Panc1 (cell line): ENCODE measurements around the gene HTR1D.

Experiments
- CTCF ChIP-seq: fragments of 450-650 bp; IDR thresholded peaks from 2 replicates; pipeline ENCODE4 v1.5.1; 2017; ENCODE audit warnings: mild to moderate bottlenecking
- POLR2AphosphoS5 ChIP-seq: IDR thresholded peaks from 2 replicates; pipeline ENCODE4 v1.6.1; 2012; ENCODE audit warnings: mild to moderate bottlenecking, low read depth, low read length, moderate library complexity
- REST ChIP-seq, 2 experiments: IDR thresholded peaks; 2 replicates each; pipeline ENCODE4 v1.6.1; 2011 to 2012; ENCODE audit warnings: low read depth in 2 of 2, control low read depth in 1 of 2, low read length in 1 of 2, mild to moderate bottlenecking in 1 of 2, moderate library complexity in 1 of 2; ENCODE audit not compliant: insufficient read depth in 1 of 2
- SIN3A ChIP-seq: IDR thresholded peaks from 2 replicates; pipeline ENCODE4 v1.6.1; 2012; ENCODE audit warnings: low read depth, mild to moderate bottlenecking, low read length, moderate library complexity, borderline replicate concordance; ENCODE audit not compliant: insufficient read depth

- TF ChIP-seq CTCF = peak; percentile 98
- TF ChIP-seq POLR2AphosphoS5 = no peak
- TF ChIP-seq REST (IDR thresholded peaks at IDR 0.05; ENCODE audit: insufficient read depth in 1 of 2, low read depth in 2 of 2, low read length in 1 of 2) = no peak
- TF ChIP-seq SIN3A = no peak
Measured at GRCh38 chr1:23216771-23217420, 406 bp downstream of the HTR1D start.
